ENCODE results near the gene CDC42BPA. TPM values are rescaled to one million over a fixed set of nuclear protein-coding genes. Genes with fewer than 3 reads are reported as not detected.

Gene CDC42BPA
- total and polyA plus RNA-seq, 2 of the 8 experiments (the other 6 are each of a cell fraction or from before 2014, with no cell fraction given), result 7.1 to 28.5 TPM

DNA sequence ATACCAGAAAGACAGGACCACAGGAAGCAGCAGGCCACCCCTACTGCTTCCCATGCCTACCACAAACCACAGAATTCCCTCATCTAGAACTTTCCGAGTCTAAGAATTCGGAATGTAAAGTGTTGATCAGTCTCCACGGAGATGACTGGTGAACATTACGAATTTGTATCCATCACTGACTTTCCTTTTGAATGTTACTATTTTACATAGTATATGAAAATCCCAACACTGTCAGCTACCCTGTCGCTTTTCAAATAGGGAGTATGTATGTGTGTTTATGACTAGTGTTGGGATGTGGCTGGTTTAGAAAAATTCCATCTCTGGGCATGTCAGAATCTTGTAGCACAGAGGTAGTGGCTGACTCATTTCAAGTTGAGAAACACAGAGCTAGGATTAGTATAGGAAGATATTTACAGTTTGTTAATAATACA, 260.0 kb downstream of the CDC42BPA start:
- Histone ChIP-seq H3K4ac (replicated peaks; ENCODE audit: insufficient read length, low read depth, low read length) (no peak overlapping the region), H3K4me2 (ENCODE audit: insufficient read depth in 1 of 2, low read depth in 2 of 2, low read length in 2 of 2) (no peak overlapping the region), H2BK15ac (ENCODE audit: low read length) (no peak overlapping the region), H2BK12ac (ENCODE audit: low read depth, low read length) (no peak overlapping the region), H4K5ac (ENCODE audit: insufficient read length, low read depth, low read length) (no peak overlapping the region), H3K79me1 (ENCODE audit: low read depth, low read length) (no peaks in the 10 kb centered on the region), H3K9ac (replicated peaks in 1 of 4; ENCODE audit: extremely low read depth in 1 of 4, low read depth in 3 of 4, low read length in 3 of 4) (no peak overlapping the region), H2AFZ (ENCODE audit: low read length) (no peak overlapping the region), H3K56ac (replicated peaks; ENCODE audit: insufficient read length, low read depth, low read length) (no peak overlapping the region), H3K36me3 (ENCODE audit: control insufficient read depth in 2 of 4, insufficient read depth in 4 of 4, low read length in 3 of 4) (no peaks in the 10 kb centered on the region; a peak in 1 of 8 replicates), H3K9me3 (ENCODE audit: insufficient read depth in 2 of 2, low read depth in 1 of 2, low read length in 1 of 2) (no peaks in the 10 kb centered on the region), H3K23me2 (ENCODE audit: low read depth, low read length) (no peaks in the 10 kb centered on the region), H3K4me1 (replicated peaks in 1 of 4; ENCODE audit: control insufficient read depth in 3 of 4, insufficient read depth in 4 of 4, low read length in 3 of 4) (no peaks in the 10 kb centered on the region), H3K27me3 (replicated peaks in 1 of 4; ENCODE audit: control insufficient read depth in 3 of 4, extremely low read depth in 1 of 4, insufficient read depth in 3 of 4, low read length in 3 of 4) (no peaks in the 10 kb centered on the region), H4K20me1 (replicated peaks in 1 of 2; ENCODE audit: control insufficient read depth in 1 of 2, insufficient read depth in 2 of 2, low read length in 2 of 2) (no peaks in the 10 kb centered on the region), H3K18ac (ENCODE audit: extremely low read depth, low read length) (no peak overlapping the region), H3K4me3 (ENCODE audit: extremely low read depth in 1 of 4, insufficient read depth in 2 of 4, low read depth in 3 of 4, low read length in 4 of 4) (no peak overlapping the region), H2BK20ac (ENCODE audit: low read length) (no peak overlapping the region), H3K23ac (ENCODE audit: insufficient read length) (no peak overlapping the region), H2BK5ac (ENCODE audit: low read depth, low read length) (no peak overlapping the region), H4K91ac (replicated peaks; ENCODE audit: insufficient read length, low read length) (no peak overlapping the region), H2BK120ac (replicated peaks; ENCODE audit: low read depth, low read length) (no peak overlapping the region), H3K27ac (ENCODE audit: low read depth, low read length) (no peak overlapping the region), H4K8ac (ENCODE audit: extremely low read depth, insufficient read depth, low read length) (no peak overlapping the region), H3K79me2 (ENCODE audit: control insufficient read depth in 1 of 2, insufficient read depth in 2 of 2, low read length in 2 of 2) (no peaks in the 10 kb centered on the region), H2AK5ac (ENCODE audit: low read depth, low read length) (no peak overlapping the region), H3K14ac (ENCODE audit: insufficient read length) (no peak overlapping the region)
- ChIA-PET POLR2A (ENCODE audit: partially characterized antibody) (no interaction called here), CTCF (ENCODE audit: partially characterized antibody) (no interaction called here)
- no peak for DNase-seq (ENCODE audit: low read depth in 1 of 2, low spot score in 2 of 2)
- FAIRE-seq, result no peak
- WGBS, 2 experiments (ENCODE audit: extremely low coverage in 1 of 2, insufficient coverage in 1 of 2, insufficient read length in 1 of 2, insufficient replicate concordance in 2 of 2, low coverage in 1 of 2, low lambda C conversion rate in 2 of 2, missing lambda C conversion rate in 1 of 2), result 92% methylated on average over 5 of the region's 5 CpGs; no CpG with 5 or more reads in 1 of the 2 experiments
- TF ChIP-seq FOSL1 (IDR thresholded peaks at IDR 0.05; ENCODE audit: insufficient read depth, low read depth, low read length) (no peak), CBX8 (IDR thresholded peaks at IDR 0.05; ENCODE audit: borderline replicate concordance, low read depth, low read length) (no peak), NRF1 (IDR thresholded peaks at IDR 0.05; ENCODE audit: low read depth, low read length) (no peak), SRF (IDR thresholded peaks at IDR 0.05; ENCODE audit: low read depth, low read length) (no peak), SAP30 (IDR thresholded peaks at IDR 0.05; ENCODE audit: insufficient read depth, insufficient replicate concordance, low read length) (no peak), BACH1 (IDR thresholded peaks at IDR 0.05; ENCODE audit: low read length) (no peak), SIRT6 (IDR thresholded peaks at IDR 0.05; ENCODE audit: low read length) (no peak), TBP (IDR thresholded peaks at IDR 0.05; ENCODE audit: low read depth, low read length) (no peak), HDAC2 (IDR thresholded peaks at IDR 0.05; ENCODE audit: borderline replicate concordance in 1 of 2, low read depth in 2 of 2, low read length in 2 of 2) (no peak), TAF7 (optimal IDR thresholded peaks at IDR 0.05; ENCODE audit: borderline replicate concordance, low read depth, low read length) (no peak), JUND (IDR thresholded peaks at IDR 0.05; ENCODE audit: low read length) (no peak)
- TF ChIP-seq, protein P1, sequence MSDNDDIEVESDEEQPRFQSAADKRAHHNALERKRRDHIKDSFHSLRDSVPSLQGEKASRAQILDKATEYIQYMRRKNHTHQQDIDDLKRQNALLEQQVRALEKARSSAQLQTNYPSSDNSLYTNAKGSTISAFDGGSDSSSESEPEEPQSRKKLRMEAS (IDR thresholded peaks at IDR 0.05), result no peak

Measured in H1 (cell line).